Measurements from ENCODE around the gene RHCE.
"Not testable (repeated sequence)": the region's sequence is repeated elsewhere in the genome, so short reads cannot be mapped to it uniquely, and the experiment has no call there.

RHCE gene

GRCh38 chr1:25432749-25433388 is 12.2 kb upstream of the RHCE start:
- no peak for DNase-seq

GRCh38 chr1:25431955-25432719 is 11.5 kb upstream of the RHCE start:
- DNase-seq, result no peak

GRCh38 chr1:25430967-25431881 is 10.6 kb upstream of the RHCE start:
- DNase-seq, result peak in 2 of 5 donors; percentile 69 to 73

GRCh38 chr1:25430073-25430966 is 9.7 kb upstream of the RHCE start, which contains the start of gene MACO1:
Gene MACO1, plus strand, starts transcription at chr1:25430897. Its CDS starts 202 bp downstream, at chr1:25431099.
- peak; percentile 93 to 95 (median 95) for DNase-seq

GRCh38 chr1:25428475-25429166 is 8.0 kb upstream of the RHCE start:
- no peak for DNase-seq

GRCh38 chr1:25427696-25428095 is 7.1 kb upstream of the RHCE start:
- no peak for DNase-seq

- DNase-seq, result no peak
Observed at GRCh38 chr1:25425098-25426085, 4.8 kb upstream of the RHCE start.

- not testable (repeated sequence) for DNase-seq
Observed at GRCh38 chr1:25423206-25423605, 2.6 kb upstream of the RHCE start.

GRCh38 chr1:25419339-25419738 is 1.3 kb downstream of the RHCE start:
- DNase-seq, result not testable (repeated sequence)

- DNase-seq, result not testable (repeated sequence)
Observed at GRCh38 chr1:25417280-25417679, 3.3 kb downstream of the RHCE start.

GRCh38 chr1:25414578-25414977 is 6.0 kb downstream of the RHCE start:
- DNase-seq, result not testable (repeated sequence)

GRCh38 chr1:25414157-25414556 is 6.5 kb downstream of the RHCE start:
- not testable (repeated sequence) for DNase-seq

- DNase-seq, result not testable (repeated sequence)
Observed at GRCh38 chr1:25412872-25413623, 7.6 kb downstream of the RHCE start.

GRCh38 chr1:25409641-25410427 is 10.8 kb downstream of the RHCE start:
- DNase-seq, result not testable (repeated sequence)

- DNase-seq, result not testable (repeated sequence)
Observed at GRCh38 chr1:25405731-25406305, 14.8 kb downstream of the RHCE start.

GRCh38 chr1:25402947-25403803 is 17.4 kb downstream of the RHCE start:
- DNase-seq, result peak in 1 of 5 donors; percentile 5

- not testable (repeated sequence) for DNase-seq
Observed at GRCh38 chr1:25398079-25398478, 22.5 kb downstream of the RHCE start.
